Inferior parietal cortex (tissue), 1 donor: ENCODE measurements around the gene EPHB3.

Experiments used
- DNase-seq: peaks from one replicate; pipeline ENCODE4 v3.0.0-alpha.2; 2016; ENCODE audit errors: extremely low spot score

EPHB3 gene

GRCh38 chr3:184564685-184565385 is 3.2 kb downstream of the EPHB3 start:
- no peak for DNase-seq

GRCh38 chr3:184565421-184566211 is 4.0 kb downstream of the EPHB3 start:
- peak; percentile 10 for DNase-seq

GRCh38 chr3:184566441-184567414 is 5.1 kb downstream of the EPHB3 start:
- DNase-seq, result no peak

GRCh38 chr3:184567946-184568559 is 6.5 kb downstream of the EPHB3 start:
- peak; percentile 28 for DNase-seq

- DNase-seq, result no peak
Measured at GRCh38 chr3:184568560-184568923, 7.0 kb downstream of the EPHB3 start.

GRCh38 chr3:184568924-184569829 is 7.6 kb downstream of the EPHB3 start:
- DNase-seq, result peak; percentile 48

GRCh38 chr3:184570035-184570434 is 8.4 kb downstream of the EPHB3 start:
- no peak for DNase-seq

- no peak for DNase-seq
Measured at GRCh38 chr3:184570489-184570888, 8.9 kb downstream of the EPHB3 start.

- no peak for DNase-seq
Measured at GRCh38 chr3:184571750-184572377, 10.3 kb downstream of the EPHB3 start.

GRCh38 chr3:184572633-184573270 is 11.2 kb downstream of the EPHB3 start:
- no peak for DNase-seq

GRCh38 chr3:184574515-184575417 is 13.2 kb downstream of the EPHB3 start:
- DNase-seq, result no peak

- no peak for DNase-seq
Measured at GRCh38 chr3:184575701-184576100, 14.1 kb downstream of the EPHB3 start.

GRCh38 chr3:184576457-184577240 is 15.1 kb downstream of the EPHB3 start:
- DNase-seq, result no peak

GRCh38 chr3:184577546-184577945 is 16.0 kb downstream of the EPHB3 start:
- no peak for DNase-seq

GRCh38 chr3:184578218-184578617 is 16.6 kb downstream of the EPHB3 start:
- no peak for DNase-seq

GRCh38 chr3:184578822-184579221 is 17.2 kb downstream of the EPHB3 start:
- DNase-seq, result no peak

- no peak for DNase-seq
Measured at GRCh38 chr3:184579513-184579912, 17.9 kb downstream of the EPHB3 start.

GRCh38 chr3:184580376-184580775 is 18.8 kb downstream of the EPHB3 start:
- DNase-seq, result no peak
